Lower lobe of right lung (tissue), 2 donors: ENCODE measurements around the gene MYOF. TPM values are rescaled to one million over a fixed set of nuclear protein-coding genes. Genes with fewer than 3 reads are reported as not detected.

ENCODE experiments used
- ATAC-seq, 2 donors: fragments of 200-7000 bp; cut with Tn5 transposase; one replicate each; pipeline ENCODE4 v1.9.1; 2020 to 2022; ENCODE audit warnings: mild to moderate bottlenecking in 2 of 2, moderate library complexity in 2 of 2
- DNase-seq: peaks from one replicate; pipeline ENCODE4 v3.0.0-alpha.2; 2020
- H3K27ac ChIP-seq: fragments of 200-600 bp; one replicate; pipeline ENCODE4 v1.8.0; 2022
- H3K27me3 ChIP-seq: fragments of 200-600 bp; one replicate; pipeline ENCODE4 v1.8.0; 2022; ENCODE audit warnings: low read depth
- H3K36me3 ChIP-seq: fragments of 200-600 bp; one replicate; pipeline ENCODE4 v1.8.0; 2022; ENCODE audit warnings: mild to moderate bottlenecking
- H3K4me1 ChIP-seq: fragments of 200-600 bp; one replicate; pipeline ENCODE4 v1.8.0; 2022
- H3K4me3 ChIP-seq: fragments of 200-600 bp; one replicate; pipeline ENCODE4 v1.8.0; 2022; ENCODE audit warnings: mild to moderate bottlenecking
- H3K9me3 ChIP-seq: fragments of 200-600 bp; one replicate; pipeline ENCODE4 v1.8.0; 2022
- intact Hi-C: fragments of 100-400 bp; cut with DNase I; formaldehyde crosslinking; loops from one replicate; pipeline ENCODE4 v1.11.0; 2022
- total RNA-seq: library from RNA; stranded (reverse); fragmentation: NEBNext Ultra II Directional; extraction: Animal tissue kit (Norgen Biotek cat#: 25700); gene quantifications from one replicate; pipeline ENCODE4 v1.2.1, GENCODE V29; 2021
- TF ChIP-seq, protein P1 (sequence below): fragments of 200-600 bp; IDR thresholded peaks from one replicate; pipeline ENCODE4 v1.8.0; 2022; ENCODE audit warnings: antibody characterized with exemption, mild to moderate bottlenecking
- donor health status: DM: no; HTN: yes; CAD: no; lungs with severe emphysema.

MYOF gene
- total RNA-seq, 1 donor from 2014 or later = 127 TPM

GRCh38 chr10:93464776-93465388 lies 17.3 kb downstream of the MYOF start:
- no peak for DNase-seq
- TF ChIP-seq, protein P1, sequence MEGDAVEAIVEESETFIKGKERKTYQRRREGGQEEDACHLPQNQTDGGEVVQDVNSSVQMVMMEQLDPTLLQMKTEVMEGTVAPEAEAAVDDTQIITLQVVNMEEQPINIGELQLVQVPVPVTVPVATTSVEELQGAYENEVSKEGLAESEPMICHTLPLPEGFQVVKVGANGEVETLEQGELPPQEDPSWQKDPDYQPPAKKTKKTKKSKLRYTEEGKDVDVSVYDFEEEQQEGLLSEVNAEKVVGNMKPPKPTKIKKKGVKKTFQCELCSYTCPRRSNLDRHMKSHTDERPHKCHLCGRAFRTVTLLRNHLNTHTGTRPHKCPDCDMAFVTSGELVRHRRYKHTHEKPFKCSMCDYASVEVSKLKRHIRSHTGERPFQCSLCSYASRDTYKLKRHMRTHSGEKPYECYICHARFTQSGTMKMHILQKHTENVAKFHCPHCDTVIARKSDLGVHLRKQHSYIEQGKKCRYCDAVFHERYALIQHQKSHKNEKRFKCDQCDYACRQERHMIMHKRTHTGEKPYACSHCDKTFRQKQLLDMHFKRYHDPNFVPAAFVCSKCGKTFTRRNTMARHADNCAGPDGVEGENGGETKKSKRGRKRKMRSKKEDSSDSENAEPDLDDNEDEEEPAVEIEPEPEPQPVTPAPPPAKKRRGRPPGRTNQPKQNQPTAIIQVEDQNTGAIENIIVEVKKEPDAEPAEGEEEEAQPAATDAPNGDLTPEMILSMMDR = no peak
- no peak overlapping the region for H3K4me3 ChIP-seq
- no peaks in the 10 kb centered on the region for H3K9me3 ChIP-seq
- H3K27me3 ChIP-seq = no peaks in the 10 kb centered on the region
- peaks cover 81% of the 10 kb centered on the region for H3K4me1 ChIP-seq
- ATAC-seq = peak in 1 of 2 donors; percentile 18
- peaks cover 8% of the 10 kb centered on the region for H3K36me3 ChIP-seq
- peak overlapping the region; percentile 85 for H3K27ac ChIP-seq
- intact Hi-C loops = no loop called here

- ATAC-seq = peak; percentile 7 to 23
- Histone ChIP-seq H3K27me3 (no peaks in the 10 kb centered on the region), H3K27ac (peak overlapping the region; percentile 85), H3K4me1 (peaks cover 89% of the 10 kb centered on the region), H3K36me3 (no peaks in the 10 kb centered on the region), H3K4me3 (no peak overlapping the region), H3K9me3 (no peaks in the 10 kb centered on the region)
- TF ChIP-seq, protein P1 = no peak
- intact Hi-C loops = no loop called here
- DNase-seq = peak; percentile 62
Observed at GRCh38 chr10:93463723-93464476, 18.2 kb downstream of the MYOF start.

GRCh38 chr10:93462881-93463280 lies 19.3 kb downstream of the MYOF start:
- Histone ChIP-seq H3K27ac (peak overlapping the region; percentile 85), H3K4me1 (peaks cover 89% of the 10 kb centered on the region), H3K4me3 (no peak overlapping the region), H3K36me3 (no peaks in the 10 kb centered on the region), H3K27me3 (no peaks in the 10 kb centered on the region), H3K9me3 (no peaks in the 10 kb centered on the region)
- TF ChIP-seq, protein P1 = no peak
- DNase-seq (peak; percentile 76), ATAC-seq (peak; percentile 68 to 73)
- intact Hi-C loops = no loop called here

DNA sequence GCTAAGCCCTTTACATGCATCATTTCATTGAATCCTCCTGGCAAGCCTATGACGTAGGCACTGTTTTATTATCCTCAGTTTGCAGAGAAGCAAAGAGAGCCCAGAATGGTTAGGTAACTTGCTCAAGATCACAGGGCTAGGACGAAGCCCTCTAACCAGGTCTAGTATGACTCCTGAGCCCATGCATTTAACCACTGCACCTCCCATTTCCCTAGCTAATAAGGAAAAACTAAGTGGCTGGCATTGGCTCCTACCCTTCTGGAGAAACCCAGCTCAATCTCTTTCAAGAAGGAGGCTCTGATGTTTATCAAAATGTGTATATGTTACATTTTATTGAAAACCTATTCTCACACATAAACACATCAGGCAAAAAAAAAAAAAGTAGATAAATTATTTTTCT lies 19.8 kb downstream of the MYOF start:
- H3K36me3 ChIP-seq = no peaks in the 10 kb centered on the region
- H3K4me3 ChIP-seq = no peak overlapping the region
- H3K27me3 ChIP-seq = no peaks in the 10 kb centered on the region
- intact Hi-C loops = no loop called here
- no peaks in the 10 kb centered on the region for H3K9me3 ChIP-seq
- DNase-seq = no peak
- TF ChIP-seq, protein P1 = no peak
- H3K27ac ChIP-seq = peak overlapping the region; percentile 85
- peaks cover 88% of the 10 kb centered on the region for H3K4me1 ChIP-seq
- ATAC-seq = no peak

- intact Hi-C loops = no loop called here
- DNase-seq = no peak
- TF ChIP-seq, protein P1 = no peak
Observed at GRCh38 chr10:93461807-93462178, 20.3 kb downstream of the MYOF start.

More at GRCh38 chr10:93461807-93462178, 20.3 kb downstream of the MYOF start:
- Histone ChIP-seq H3K27me3 (no peaks in the 10 kb centered on the region), H3K9me3 (no peaks in the 10 kb centered on the region), H3K4me1 (peaks cover 85% of the 10 kb centered on the region), H3K4me3 (no peak overlapping the region), H3K27ac (peak overlapping the region; percentile 85), H3K36me3 (peaks cover 3% of the 10 kb centered on the region)
- ATAC-seq = no peak
